GM18907 (cell line): Measurements from ENCODE around the gene ZBTB20.

Source experiments
- ATAC-seq: cut with Tn5 transposase; IDR thresholded peaks from one replicate; pipeline ENCODE4 v1.9.1; 2021; ENCODE audit warnings: mild to moderate bottlenecking, moderate library complexity; ENCODE audit not compliant: unreplicated experiment

Gene ZBTB20

GRCh38 chr3:115092220-115092791, 54.8 kb downstream of the ZBTB20 start:
- ATAC-seq: peak; percentile 81

GRCh38 chr3:115090712-115091111, 56.4 kb downstream of the ZBTB20 start:
- no peak for ATAC-seq

- no peak for ATAC-seq
These were observed 57.6 kb downstream of the ZBTB20 start for GRCh38 chr3:115089481-115089880.

- no peak for ATAC-seq
These were observed 59.6 kb downstream of the ZBTB20 start for GRCh38 chr3:115087512-115087911.

GRCh38 chr3:115086344-115086743, 60.7 kb downstream of the ZBTB20 start:
- ATAC-seq: no peak

- no peak for ATAC-seq
These were observed 61.8 kb downstream of the ZBTB20 start for GRCh38 chr3:115085197-115085865.

GRCh38 chr3:115084686-115085085, 62.4 kb downstream of the ZBTB20 start:
- no peak for ATAC-seq

- ATAC-seq: no peak
These were observed 64.8 kb downstream of the ZBTB20 start for GRCh38 chr3:115082260-115082659.

GRCh38 chr3:115081444-115081843, 65.6 kb downstream of the ZBTB20 start:
- no peak for ATAC-seq

GRCh38 chr3:115077501-115078250, 69.4 kb downstream of the ZBTB20 start:
- ATAC-seq: no peak

GRCh38 chr3:115074502-115074901, 72.6 kb downstream of the ZBTB20 start:
- ATAC-seq: no peak

GRCh38 chr3:115072265-115073021, 74.6 kb downstream of the ZBTB20 start:
- ATAC-seq: no peak

GRCh38 chr3:115071601-115072000, 75.5 kb downstream of the ZBTB20 start:
- no peak for ATAC-seq

- no peak for ATAC-seq
These were observed 75.9 kb downstream of the ZBTB20 start for GRCh38 chr3:115071166-115071565.

- no peak for ATAC-seq
These were observed 78.3 kb downstream of the ZBTB20 start for GRCh38 chr3:115068799-115069198.

GRCh38 chr3:115062412-115062956, 84.6 kb downstream of the ZBTB20 start:
- no peak for ATAC-seq

GRCh38 chr3:115062009-115062408, 85.1 kb downstream of the ZBTB20 start:
- no peak for ATAC-seq

- no peak for ATAC-seq
These were observed 94.2 kb downstream of the ZBTB20 start for GRCh38 chr3:115052906-115053305.

- no peak for ATAC-seq
These were observed 104.7 kb downstream of the ZBTB20 start for GRCh38 chr3:115042351-115042750.

- no peak for ATAC-seq
These were observed 106.3 kb downstream of the ZBTB20 start for GRCh38 chr3:115040673-115041286.

GRCh38 chr3:115040246-115040645, 106.8 kb downstream of the ZBTB20 start:
- no peak for ATAC-seq
